Testis (tissue), 2 donors: ENCODE measurements around the gene AADAT.
"Not testable (repeated sequence)": the region's sequence is repeated elsewhere in the genome, so short reads cannot be mapped to it uniquely, and the experiment has no call there.

Experiments
- CTCF ChIP-seq, 3 experiments: fragments of 450-650 bp in 2 of 3; fragments of 200-600 bp in 1 of 3; sonication (generic) in 1 of 3; IDR thresholded peaks; one replicate each; pipeline ENCODE4 v1.5.1; 2016 to 2019; ENCODE audit warnings: antibody characterized with exemption in 3 of 3, mild to moderate bottlenecking in 2 of 3, moderate library complexity in 1 of 3
- POLR2A ChIP-seq: fragments of 450-650 bp; IDR thresholded peaks from one replicate; pipeline ENCODE4 v1.6.1; 2017; ENCODE audit warnings: antibody characterized with exemption, mild to moderate bottlenecking, moderate library complexity

GRCh38 chr4:170114183-170114582 lies 24.4 kb upstream of the AADAT start:
- not testable (repeated sequence) for TF ChIP-seq CTCF (IDR thresholded peaks at IDR 0.05); POLR2A
